ENCODE data around the gene DCAF5.

The DCAF5 gene

DNA sequence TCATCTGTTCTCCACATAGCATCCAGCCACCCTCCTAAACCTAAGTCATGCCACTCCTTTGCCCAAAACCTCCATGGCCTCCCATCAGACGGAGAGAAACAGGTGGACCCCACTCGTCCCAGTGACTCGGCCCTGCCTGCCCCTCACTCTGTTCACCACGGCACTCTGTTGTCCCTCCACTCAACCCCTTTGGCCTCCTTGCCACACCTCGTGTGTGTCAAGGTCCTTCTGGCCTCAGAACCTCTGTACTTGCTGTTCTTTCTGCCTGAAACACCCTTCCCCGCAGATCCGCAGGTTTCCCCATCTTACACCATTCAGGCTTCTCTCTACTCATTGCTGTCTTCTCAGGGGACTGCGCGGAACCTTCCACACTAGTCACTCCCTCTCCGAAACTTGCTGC is 149.3 kb downstream of the DCAF5 start:
- no peak for DNase-seq (ENCODE audit: low read depth)

GRCh38 chr14:69002069-69002468 is 150.8 kb downstream of the DCAF5 start:
- no peak for DNase-seq (ENCODE audit: low read depth)

DNA sequence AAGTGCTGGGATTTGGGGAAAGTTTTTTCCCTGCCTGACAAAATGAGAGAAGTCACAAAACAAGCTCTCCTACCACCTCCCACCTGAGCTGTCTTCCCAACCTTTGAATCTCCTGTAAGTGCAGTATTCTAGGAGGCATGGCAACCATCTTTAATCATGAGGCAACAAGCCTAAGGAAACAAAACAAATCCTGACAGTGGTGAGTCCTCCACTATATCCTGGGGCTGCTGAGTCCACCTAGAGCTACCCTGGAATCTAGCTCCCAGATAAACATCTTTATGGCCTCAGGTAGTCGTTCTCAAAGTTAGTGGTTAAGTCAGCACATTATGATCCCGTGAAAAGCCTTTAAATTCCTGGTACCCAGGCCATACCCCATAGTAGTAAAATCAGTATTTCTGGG is 151.5 kb downstream of the DCAF5 start:
- DNase-seq (ENCODE audit: low read depth) = no peak

All from stimulated activated CD8-positive, alpha-beta memory T cell treated with anti-CD3 and anti-CD28 coated beads, Interleukin-15, amount 100 ng/mL, for 1 hour (primary cell).